Activated CD8-positive, alpha-beta memory T cell treated with anti-CD3 and anti-CD28 coated beads for 48 hours (primary cell): Measurements from ENCODE around the gene EPC2.
"Not testable (repeated sequence)": the region's sequence is repeated elsewhere in the genome, so short reads cannot be mapped to it uniquely, and the experiment has no call there.

Source experiments
- DNase-seq, 3 experiments: peaks; one replicate each; pipeline ENCODE4 v3.0.0-alpha.2; 2020; ENCODE audit warnings: low read depth in 2 of 3, low spot score in 2 of 3

EPC2 gene

DNA sequence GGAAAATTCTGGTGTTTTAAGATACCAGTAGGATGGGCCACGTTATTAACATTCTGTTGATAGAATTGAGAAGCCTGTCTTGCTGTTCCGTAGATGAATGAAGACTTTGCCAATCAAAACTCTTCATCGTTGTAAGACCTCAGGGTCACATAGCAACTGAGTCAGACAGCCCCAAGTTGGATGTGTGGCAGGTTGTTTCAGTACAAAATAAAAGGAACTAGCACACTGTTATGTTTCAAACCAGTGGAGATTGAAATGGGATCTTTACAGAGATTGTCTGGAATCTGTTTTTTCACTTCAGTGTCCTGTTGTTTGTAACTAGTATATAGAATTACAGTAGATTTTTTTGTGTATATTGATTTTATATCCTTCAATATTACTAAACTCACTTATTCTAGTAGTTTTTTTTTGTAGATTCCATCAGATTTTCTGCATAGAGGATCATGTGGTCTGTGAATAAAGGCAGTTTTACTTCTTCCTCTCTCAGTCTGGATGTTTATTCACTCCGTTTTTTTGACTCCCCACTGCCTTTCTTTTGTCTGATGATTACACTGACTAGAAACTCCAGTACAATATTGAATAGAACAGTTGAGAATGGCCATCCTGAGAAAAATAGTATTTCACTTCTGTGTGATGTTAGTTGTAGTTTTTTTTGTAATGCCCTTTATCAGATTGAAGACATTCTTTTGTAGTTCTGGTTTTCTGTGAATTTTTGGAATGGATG, 22.7 kb downstream of the EPC2 start:
- no peak for DNase-seq

GRCh38 chr2:148670773-148671172, 26.2 kb downstream of the EPC2 start:
- no peak for DNase-seq

DNA sequence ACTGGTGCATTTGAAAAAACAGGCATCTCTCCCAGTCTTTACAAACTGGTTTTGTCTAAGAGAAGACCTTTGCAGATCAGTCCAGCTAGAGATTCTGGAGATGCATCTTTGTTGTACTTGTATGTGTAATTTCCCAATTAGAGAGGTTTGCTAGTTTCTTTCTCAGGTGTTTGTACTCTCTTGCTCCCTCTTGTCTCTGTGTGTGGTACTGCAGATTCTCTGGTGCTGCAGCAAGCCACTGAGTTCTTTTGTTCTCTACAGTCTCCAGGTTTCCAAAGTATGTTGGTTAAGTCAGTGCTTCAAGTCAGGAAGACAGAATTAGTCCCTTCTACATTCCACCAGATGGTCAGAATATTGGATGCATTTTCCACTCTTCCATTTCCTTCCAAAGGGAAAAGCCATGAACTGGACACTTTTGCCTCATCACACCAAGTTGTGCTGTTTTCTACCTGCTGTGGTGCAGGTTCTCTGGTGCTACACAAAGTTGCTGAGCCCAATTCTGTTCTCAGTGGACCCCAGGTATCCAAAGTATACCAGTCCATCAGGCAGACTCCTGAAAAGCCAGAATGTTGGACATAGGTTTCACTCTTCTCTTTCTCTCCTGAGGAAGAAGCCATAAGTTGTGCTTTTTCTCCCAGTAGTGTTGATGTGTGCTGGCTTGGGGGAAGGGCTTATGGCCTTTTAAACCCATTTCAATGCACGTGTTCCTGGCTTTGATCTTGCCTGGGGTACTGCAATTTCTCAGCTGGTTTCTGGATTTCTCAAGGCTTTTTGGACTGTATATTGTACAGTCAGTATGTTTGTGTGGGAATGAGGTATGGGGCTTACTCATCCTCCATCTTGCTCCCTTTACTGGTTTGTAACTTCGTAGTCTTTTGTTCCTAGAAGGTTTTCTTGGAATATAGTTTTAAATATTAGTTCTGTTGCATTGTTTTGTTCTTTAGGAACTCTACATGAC, 29.8 kb downstream of the EPC2 start:
- no peak for DNase-seq

- DNase-seq: no peak
Measured at GRCh38 chr2:148675708-148676107, 31.2 kb downstream of the EPC2 start.

GRCh38 chr2:148678302-148679179, 34.0 kb downstream of the EPC2 start:
- DNase-seq: not testable (repeated sequence)

- DNase-seq: no peak
Measured at GRCh38 chr2:148680462-148680861, 35.9 kb downstream of the EPC2 start.

- no peak for DNase-seq
Measured at GRCh38 chr2:148681443-148681842, 36.9 kb downstream of the EPC2 start.

- not testable (repeated sequence) for DNase-seq
Measured at GRCh38 chr2:148681862-148682261, 37.3 kb downstream of the EPC2 start.

GRCh38 chr2:148684507-148684906, 40.0 kb downstream of the EPC2 start:
- DNase-seq: no peak

GRCh38 chr2:148687543-148687942, 43.0 kb downstream of the EPC2 start:
- DNase-seq: no peak

DNA sequence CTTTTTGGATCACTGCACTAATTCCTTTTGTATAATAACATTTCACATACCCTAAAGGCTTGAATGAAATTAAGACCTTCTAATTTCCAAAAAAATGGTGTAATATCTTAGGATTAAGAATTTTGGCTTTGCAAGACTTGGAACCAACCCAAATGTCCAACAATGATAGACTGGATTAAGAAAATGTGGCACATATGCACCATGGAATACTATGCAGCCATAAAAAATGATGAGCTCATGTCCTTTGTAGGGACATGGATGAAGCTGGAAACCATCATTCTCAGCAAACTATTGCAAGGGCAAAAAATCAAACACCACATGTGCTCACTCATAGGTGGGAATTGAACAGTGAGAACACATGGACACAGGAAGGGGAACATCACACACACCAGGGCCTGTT, 43.5 kb downstream of the EPC2 start:
- DNase-seq: not testable (repeated sequence)

DNA sequence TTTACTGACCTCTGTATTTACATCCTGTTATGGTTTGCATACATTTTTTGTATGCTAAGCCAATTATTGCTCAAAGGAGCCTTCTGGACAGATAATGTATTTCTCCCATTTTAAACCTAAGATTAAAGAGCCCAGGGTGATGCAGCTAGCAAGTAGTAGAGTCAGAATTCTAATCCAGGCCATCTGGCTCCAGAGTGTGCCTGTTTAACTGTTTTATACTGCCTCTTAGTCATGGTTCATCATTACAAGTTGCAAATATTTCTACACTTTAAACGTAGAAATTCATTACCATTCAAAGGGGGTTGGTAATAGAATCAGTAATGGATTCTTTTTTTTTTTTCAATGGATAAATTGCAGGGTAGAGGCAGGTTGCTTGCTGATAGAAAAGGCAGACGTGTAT, 52.4 kb downstream of the EPC2 start:
- no peak for DNase-seq

GRCh38 chr2:148699830-148700229, 55.3 kb downstream of the EPC2 start:
- DNase-seq: no peak

GRCh38 chr2:148701039-148701438, 56.5 kb downstream of the EPC2 start:
- no peak for DNase-seq

GRCh38 chr2:148701877-148702276, 57.3 kb downstream of the EPC2 start:
- no peak for DNase-seq

DNA sequence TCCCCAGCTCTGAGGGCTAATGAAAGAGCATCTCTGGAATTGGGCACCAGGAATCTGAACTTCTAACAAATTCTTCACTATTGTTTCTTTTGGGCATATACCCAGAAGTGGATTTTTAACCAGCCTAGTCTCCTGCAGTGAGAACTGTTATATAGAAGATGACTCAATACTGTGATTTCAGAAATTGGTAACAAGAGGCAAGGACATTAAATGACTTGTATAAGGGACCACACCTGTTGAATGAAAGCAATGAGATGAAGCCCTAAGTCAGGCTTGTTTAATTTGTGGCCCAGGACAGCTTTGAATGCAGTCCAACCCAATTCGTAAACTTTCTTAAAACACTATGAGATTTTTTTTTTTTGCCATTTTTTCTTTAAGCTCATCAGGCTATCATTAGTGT, 57.9 kb downstream of the EPC2 start:
- DNase-seq: no peak

DNA sequence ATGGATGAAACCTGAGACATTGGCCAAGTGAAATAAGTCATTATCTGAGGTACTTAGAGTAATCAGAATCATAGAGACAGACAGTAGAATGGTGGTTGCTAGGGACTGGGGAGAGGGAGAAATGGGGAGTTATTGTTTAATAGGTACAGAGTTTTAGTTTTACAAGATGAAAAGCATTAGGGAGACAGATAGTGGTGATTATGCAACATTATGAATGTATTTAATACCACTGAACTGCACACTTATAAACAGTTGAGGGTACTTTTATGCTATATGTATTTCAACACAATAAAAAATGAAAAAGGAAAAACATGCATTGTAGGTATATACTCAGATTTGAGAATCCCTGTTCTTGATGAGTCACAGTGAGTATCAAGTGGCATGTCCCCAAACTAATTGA, 59.7 kb downstream of the EPC2 start:
- no peak for DNase-seq

GRCh38 chr2:148716378-148716920, 71.9 kb downstream of the EPC2 start:
- no peak for DNase-seq

DNA sequence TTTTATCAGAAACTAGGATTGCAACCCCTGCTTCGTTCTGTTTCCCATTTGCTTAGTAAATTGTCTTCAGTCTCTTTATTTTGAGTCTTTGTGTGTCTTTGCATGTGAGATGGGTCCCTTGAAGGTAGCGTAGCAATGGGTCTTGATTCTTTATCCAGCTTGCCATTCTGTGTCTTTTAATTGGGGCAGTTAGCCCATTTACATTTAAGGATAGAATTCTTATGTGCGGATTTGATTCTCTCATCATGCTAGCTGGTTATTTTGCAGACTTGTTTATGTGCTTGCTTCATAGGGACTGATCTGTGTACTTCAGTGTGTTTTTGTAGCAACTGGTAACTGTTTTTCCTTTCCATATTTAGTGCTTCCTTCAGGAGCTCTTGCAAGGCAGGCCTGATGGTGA, 73.5 kb downstream of the EPC2 start:
- DNase-seq: no peak

DNA sequence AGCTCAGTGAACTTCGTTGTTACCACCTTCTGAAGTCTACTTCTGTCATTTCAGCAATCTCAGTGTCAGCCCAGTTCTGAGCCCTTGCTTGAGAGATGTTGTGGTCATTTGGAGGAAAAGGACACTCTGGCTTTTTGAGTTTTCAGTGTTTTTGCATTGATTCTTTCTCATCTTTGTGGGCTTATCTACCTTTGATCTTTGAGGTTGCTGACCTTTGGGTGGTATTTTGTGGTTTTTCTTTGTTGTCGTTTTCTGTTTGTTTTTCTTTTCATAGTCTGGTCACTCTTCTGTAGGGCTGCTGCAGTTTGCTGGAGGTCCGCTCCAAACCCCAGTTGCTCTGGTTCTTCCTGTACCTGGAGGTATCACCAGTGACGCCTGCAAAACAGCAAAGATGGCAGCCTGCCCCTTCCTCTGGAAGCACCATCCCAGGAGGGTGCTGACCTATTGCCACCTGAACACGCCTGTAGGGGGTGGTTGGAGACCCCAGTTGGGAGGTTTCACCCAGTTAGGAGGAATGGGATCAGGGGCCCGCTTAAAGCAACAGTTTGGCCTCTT, 74.7 kb downstream of the EPC2 start:
- no peak for DNase-seq

- no peak for DNase-seq
Measured at GRCh38 chr2:148719941-148720436, 75.4 kb downstream of the EPC2 start.
